H9 (cell line): ENCODE results near the gene SEPHS1. TPM values are rescaled to one million over a fixed set of nuclear protein-coding genes. Genes with fewer than 3 reads are reported as not detected.

Source experiments
- DNase-seq: peaks from one replicate; pipeline ENCODE4 v3.0.0-alpha.2; 2017
- H2AFZ ChIP-seq: one replicate; pipeline ENCODE4 v1.6.1; 2013; ENCODE audit warnings: mild to moderate bottlenecking, low read length, control low read depth, moderate library complexity
- H2AK5ac ChIP-seq: 2 replicates; pipeline ENCODE4 v1.6.1; 2013; ENCODE audit warnings: low read length, control low read depth, mixed read lengths; ENCODE audit not compliant: insufficient read length
- H2BK120ac ChIP-seq: one replicate; pipeline ENCODE4 v1.6.1; 2013; ENCODE audit warnings: low read depth, mild to moderate bottlenecking, low read length, control low read depth, inconsistent platforms; ENCODE audit not compliant: poor library complexity, severe bottlenecking
- H2BK12ac ChIP-seq: 2 replicates; pipeline ENCODE4 v1.6.1; 2013; ENCODE audit warnings: low read length, control low read depth, mixed read lengths, low read depth; ENCODE audit not compliant: insufficient read length
- H2BK15ac ChIP-seq: 2 replicates; pipeline ENCODE4 v1.6.1; 2013; ENCODE audit warnings: low read depth, low read length, control low read depth
- H2BK20ac ChIP-seq: one replicate; pipeline ENCODE4 v1.6.1; 2013; ENCODE audit warnings: low read depth, mild to moderate bottlenecking, low read length, control low read depth, inconsistent platforms; ENCODE audit not compliant: poor library complexity, severe bottlenecking
- H2BK5ac ChIP-seq: 2 replicates; pipeline ENCODE4 v1.6.1; 2013; ENCODE audit warnings: low read length, control low read depth, mixed read lengths; ENCODE audit not compliant: insufficient read length
- H3K14ac ChIP-seq: 2 replicates; pipeline ENCODE4 v1.6.1; 2013; ENCODE audit warnings: low read length, control low read depth; ENCODE audit not compliant: insufficient read depth
- H3K18ac ChIP-seq: 2 replicates; pipeline ENCODE4 v1.6.1; 2013; ENCODE audit warnings: low read depth, mild to moderate bottlenecking, mixed read lengths, low read length, control low read depth; ENCODE audit not compliant: insufficient read length
- H3K23ac ChIP-seq: 2 replicates; pipeline ENCODE4 v1.6.1; 2013; ENCODE audit warnings: low read length, control low read depth, mixed read lengths, low read depth; ENCODE audit not compliant: insufficient read length
- H3K23me2 ChIP-seq: 2 replicates; pipeline ENCODE4 v1.6.1; 2013; ENCODE audit warnings: low read depth, mild to moderate bottlenecking, mixed read lengths, low read length, control low read depth; ENCODE audit not compliant: insufficient read length, poor library complexity, severe bottlenecking
- H3K27ac ChIP-seq: 2 replicates; pipeline ENCODE4 v1.5.1; 2013; ENCODE audit warnings: low read length, control low read depth, mixed read lengths, low read depth; ENCODE audit not compliant: insufficient read length
- H3K27me3 ChIP-seq: 2 replicates; pipeline ENCODE4 v1.6.1; 2013; ENCODE audit warnings: low read length, control low read depth, inconsistent platforms; ENCODE audit not compliant: insufficient read depth
- H3K4ac ChIP-seq: 2 replicates; pipeline ENCODE4 v1.6.1; 2013; ENCODE audit warnings: low read depth, mild to moderate bottlenecking, control low read depth, inconsistent platforms, low read length, moderate library complexity
- H3K4me1 ChIP-seq: 2 replicates; pipeline ENCODE4 v1.6.1; 2013; ENCODE audit warnings: low read length, control low read depth, inconsistent platforms; ENCODE audit not compliant: insufficient read depth
- H3K4me2 ChIP-seq: 2 replicates; pipeline ENCODE4 v1.6.1; 2013; ENCODE audit warnings: low read length, control low read depth, mixed read lengths; ENCODE audit not compliant: insufficient read length, insufficient read depth
- H3K56ac ChIP-seq: 2 replicates; pipeline ENCODE4 v1.6.1; 2013; ENCODE audit warnings: low read depth, mild to moderate bottlenecking, mixed read lengths, low read length, control low read depth; ENCODE audit not compliant: insufficient read length
- H3K79me1 ChIP-seq: 2 replicates; pipeline ENCODE4 v1.6.1; 2013; ENCODE audit warnings: low read depth, mild to moderate bottlenecking, moderate library complexity, low read length, control low read depth, inconsistent platforms; ENCODE audit not compliant: insufficient read depth, poor library complexity, severe bottlenecking
- H3K79me2 ChIP-seq: 2 replicates; pipeline ENCODE4 v1.6.1; 2013; ENCODE audit warnings: low read length, control low read depth, inconsistent platforms; ENCODE audit not compliant: insufficient read depth
- H3K9ac ChIP-seq: 2 replicates; pipeline ENCODE4 v1.6.1; 2013; ENCODE audit warnings: low read length, control low read depth, mixed read lengths; ENCODE audit not compliant: insufficient read length; ENCODE audit errors: extremely low read depth
- H3K9me3 ChIP-seq: one replicate; pipeline ENCODE4 v1.6.1; 2013; ENCODE audit warnings: low read depth, low read length, inconsistent platforms; ENCODE audit not compliant: control insufficient read depth
- H3T11ph ChIP-seq: one replicate; pipeline ENCODE4 v1.6.1; 2013; ENCODE audit warnings: mild to moderate bottlenecking, low read length, control low read depth, inconsistent platforms
- H4K20me1 ChIP-seq: one replicate; pipeline ENCODE4 v1.6.1; 2013; ENCODE audit not compliant: control insufficient read depth, insufficient read length, insufficient read depth
- H4K5ac ChIP-seq: 2 replicates; pipeline ENCODE4 v1.6.1; 2013; ENCODE audit warnings: low read depth, mild to moderate bottlenecking, mixed read lengths, low read length, control low read depth; ENCODE audit not compliant: insufficient read length
- H4K8ac ChIP-seq: replicated peaks from 2 replicates; pipeline ENCODE4 v1.6.1; 2013; ENCODE audit warnings: low read length, control low read depth, mixed read lengths, low read depth; ENCODE audit not compliant: insufficient read length
- H4K91ac ChIP-seq: 2 replicates; pipeline ENCODE4 v1.6.1; 2013; ENCODE audit warnings: low read depth, mild to moderate bottlenecking, moderate library complexity, mixed read lengths, low read length, control low read depth; ENCODE audit not compliant: insufficient read length
- H3K27ac Mint-ChIP-seq, 3 experiments: 2 replicates in 2 of 3; 3 replicates in 1 of 3; pipeline ENCODE4 v1.8.0; 2020 to 2021; ENCODE audit warnings: mixed read lengths in 3 of 3, mild to moderate bottlenecking in 1 of 3, moderate library complexity in 1 of 3
- H3K27me3 Mint-ChIP-seq: 2 replicates; pipeline ENCODE4 v1.8.0; 2021; ENCODE audit warnings: low read depth, mild to moderate bottlenecking, moderate library complexity, mixed read lengths
- H3K36me3 Mint-ChIP-seq, 3 experiments: 2 replicates in 2 of 3; 3 replicates in 1 of 3; pipeline ENCODE4 v1.8.0; 2020 to 2021; ENCODE audit warnings: low read depth in 3 of 3, mixed read lengths in 3 of 3; ENCODE audit not compliant: insufficient read depth in 1 of 3
- H3K4me1 Mint-ChIP-seq, 2 experiments: 2 replicates each; pipeline ENCODE4 v1.8.0; 2020; ENCODE audit warnings: mixed read lengths in 2 of 2
- H3K4me3 Mint-ChIP-seq, 2 experiments: 2 replicates in 1 of 2; 3 replicates in 1 of 2; pipeline ENCODE4 v1.8.0; 2020 to 2021; ENCODE audit warnings: mild to moderate bottlenecking in 2 of 2, mixed read lengths in 2 of 2, moderate library complexity in 1 of 2
- H3K9me3 Mint-ChIP-seq, 2 experiments: 2 replicates in 1 of 2; 3 replicates in 1 of 2; pipeline ENCODE4 v1.8.0; 2020; ENCODE audit warnings: mild to moderate bottlenecking in 2 of 2, mixed read lengths in 2 of 2, moderate library complexity in 1 of 2
- CTCF ChIP-seq: fragments of 200-600 bp; sonication (generic); conservative IDR thresholded peaks from 3 replicates; pipeline ENCODE4 v1.8.0; 2021; ENCODE audit warnings: antibody characterized with exemption, mild to moderate bottlenecking
- WGBS: extraction: QIAGEN DNeasy Blood & Tissue Kit; methylation state at CpG from one replicate; pipeline ENCODE4 v1.1.7; 2013; ENCODE audit warnings: missing lambda C conversion rate, low lambda C conversion rate, mixed read lengths; ENCODE audit not compliant: insufficient read length; ENCODE audit errors: extremely low coverage; 5-methylcytosine and 5-hydroxymethylcytosine counted together
- total RNA-seq: library from RNA; stranded (reverse); gene quantifications from 2 replicates; pipeline ENCODE4 v1.2.1, GENCODE V29; 2021

Gene SEPHS1
- total RNA-seq, 1 experiment from 2014 or later: 366 TPM

GRCh38 chr10:13354783-13355182 lies 6.7 kb upstream of the SEPHS1 start:
- no peak overlapping the region for H3K27ac Mint-ChIP-seq
- no CpG with 5 or more reads among the region's 7 CpGs for whole genome bisulfite sequencing

More at GRCh38 chr10:13354783-13355182, 6.7 kb upstream of the SEPHS1 start:
- no peaks in the 10 kb centered on the region; a peak in 3 of 5 replicates for H3K9me3 Mint-ChIP-seq
- no peak overlapping the region for H3K18ac ChIP-seq
- H3K23ac ChIP-seq: no peak overlapping the region
- DNase-seq: no peak
- H2BK20ac ChIP-seq: no peak overlapping the region
- no peak overlapping the region for H3K56ac ChIP-seq
- H3K27me3 Mint-ChIP-seq: no peaks in the 10 kb centered on the region
- H4K91ac ChIP-seq: no peak overlapping the region
- no peaks in the 10 kb centered on the region for H3K79me1 ChIP-seq
- H3K27ac ChIP-seq: no peak overlapping the region
- H3K9ac ChIP-seq: no peak overlapping the region
- no peak overlapping the region for H4K5ac ChIP-seq
- TF ChIP-seq CTCF: no peak
- H4K20me1 ChIP-seq: no peaks in the 10 kb centered on the region
- no peak overlapping the region for H3K4ac ChIP-seq
- peaks cover 51 to 52% of the 10 kb centered on the region in 2 experiments for H3K4me1 Mint-ChIP-seq
- no peak overlapping the region for H3K4me2 ChIP-seq
- no peak overlapping the region for H2BK12ac ChIP-seq
- no peak overlapping the region for H2BK5ac ChIP-seq
- H3K14ac ChIP-seq: no peak overlapping the region
- no peak overlapping the region for H3K4me3 Mint-ChIP-seq
- no peak overlapping the region for H4K8ac ChIP-seq
- H3K36me3 Mint-ChIP-seq: no peaks in the 10 kb centered on the region
- H3T11ph ChIP-seq: no peak overlapping the region
- H3K9me3 ChIP-seq: no peaks in the 10 kb centered on the region
- no peak overlapping the region for H2BK15ac ChIP-seq
- H3K27me3 ChIP-seq: no peaks in the 10 kb centered on the region
- no peaks in the 10 kb centered on the region for H3K79me2 ChIP-seq
- H3K23me2 ChIP-seq: peaks cover 9% of the 10 kb centered on the region
- H2AK5ac ChIP-seq: no peak overlapping the region
- no peak overlapping the region for H2AFZ ChIP-seq
- H2BK120ac ChIP-seq: no peak overlapping the region
- peaks cover 8% of the 10 kb centered on the region for H3K4me1 ChIP-seq
